Small intestine (tissue), 7 donors: ENCODE results near the gene GALNT7. TPM values are rescaled to one million over a fixed set of nuclear protein-coding genes. Genes with fewer than 3 reads are reported as not detected.
A peak's percentile ranks its signal among the peaks of the same experiment; 100 is the strongest.

ENCODE experiments used
- DNase-seq, 2 donors: peaks; one replicate each; pipeline versions ENCODE4 v3.0.0 to v3.0.0-alpha.2; 2013
- FAIRE-seq: peaks from 2 replicates; lab custom pipeline; 2012; peaks lifted over from hg19 to GRCh38; lab: Jason Lieb, UNC
- H3K27ac ChIP-seq, 3 donors: one replicate each; pipeline ENCODE4 v1.5.1; 2013; ENCODE audit warnings: low read length in 2 of 3, mild to moderate bottlenecking in 2 of 3, control low read depth in 1 of 3, inconsistent platforms in 1 of 3, low read depth in 1 of 3, moderate library complexity in 1 of 3
- H3K27me3 ChIP-seq, 3 donors: one replicate each; pipeline ENCODE4 v1.6.1; 2013; ENCODE audit warnings: low read length in 3 of 3, inconsistent platforms in 1 of 3; ENCODE audit not compliant: control insufficient read depth in 3 of 3, insufficient read depth in 3 of 3
- H3K36me3 ChIP-seq, 3 donors: one replicate each; pipeline ENCODE4 v1.6.1; 2013; ENCODE audit warnings: low read length in 3 of 3, inconsistent platforms in 1 of 3, low read depth in 1 of 3, mild to moderate bottlenecking in 1 of 3, moderate library complexity in 1 of 3; ENCODE audit not compliant: control insufficient read depth in 3 of 3, insufficient read depth in 2 of 3
- H3K4me1 ChIP-seq, 3 donors: one replicate each; pipeline ENCODE4 v1.6.1; 2013; ENCODE audit warnings: low read length in 2 of 3, inconsistent platforms in 1 of 3, low read depth in 1 of 3, mild to moderate bottlenecking in 1 of 3, moderate library complexity in 1 of 3; ENCODE audit not compliant: control insufficient read depth in 3 of 3, insufficient read depth in 2 of 3
- H3K4me3 ChIP-seq, 3 donors: one replicate each; pipeline ENCODE4 v1.5.1; 2013; ENCODE audit warnings: low read length in 3 of 3, control low read depth in 1 of 3, inconsistent platforms in 1 of 3, low read depth in 1 of 3, mild to moderate bottlenecking in 1 of 3, moderate library complexity in 1 of 3
- H3K9me3 ChIP-seq, 2 donors: one replicate each; pipeline ENCODE4 v1.6.1; 2013; ENCODE audit warnings: low read depth in 1 of 2, low read length in 1 of 2; ENCODE audit not compliant: control insufficient read depth in 2 of 2, insufficient read depth in 1 of 2
- WGBS, 3 donors: extraction: QIAGEN DNeasy Blood & Tissue Kit; methylation state at CpG; one replicate each; pipeline ENCODE4 v1.1.7; 2013; 5-methylcytosine and 5-hydroxymethylcytosine counted together
- polyA plus RNA-seq, 4 donors: library from polyadenylated mRNA; stranded (reverse) in 3 of 4; unstranded in 1 of 4; fragments of 200-250 nt in 3 of 4; fragments of 120-200 nt in 1 of 4; gene quantifications; one replicate each; pipeline versions ENCODE4 v1.2.1 to v1.2.3, GENCODE V29; 2013
- donor health status: healthy with polysubstance abuse.
- donor health status: control.
- donor health status: control.
- donor health status: Bipolar disorder and iron deficiency.
- donor health status: healthy.

GALNT7 gene
- polyA plus RNA-seq, 4 donors, result 10.0 to 58.4 (median 19.5) TPM

- Histone ChIP-seq H3K9me3 (peaks cover 0 to 7% of the 10 kb centered on the region in 2 donors), H3K27ac (no peak overlapping the region), H3K4me3 (no peak overlapping the region), H3K27me3 (no peaks in the 10 kb centered on the region), H3K36me3 (peaks cover 0 to 21% (median 0%) of the 10 kb centered on the region in 3 donors), H3K4me1 (peaks cover 0 to 3% (median 0%) of the 10 kb centered on the region in 3 donors)
- FAIRE-seq (no peak), DNase-seq (no peak)
- WGBS, 3 donors, result 92 to 100% (median 95%) methylated on average over 2 of the region's 2 CpGs
Observed at GRCh38 chr4:173205656-173206055, 37.0 kb downstream of the GALNT7 start.

DNA sequence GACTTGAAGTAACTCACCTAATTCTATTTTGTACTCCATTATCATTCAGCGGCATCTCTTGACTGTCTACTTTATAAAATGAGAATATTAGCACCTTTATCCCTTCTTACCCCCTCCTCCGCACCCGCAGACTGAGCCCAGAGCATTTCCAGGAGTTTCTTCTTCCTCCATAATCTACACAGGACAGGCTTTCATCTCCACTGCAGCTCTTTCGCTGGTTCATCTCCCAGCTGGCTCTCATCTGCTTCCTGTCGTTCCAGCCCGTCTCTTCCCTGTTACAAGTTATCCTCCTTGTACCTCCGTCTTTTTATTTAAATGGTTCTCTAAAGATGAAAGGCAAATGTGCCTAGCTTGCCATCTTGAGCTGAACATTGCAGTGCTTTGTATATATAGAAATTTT lies 39.8 kb downstream of the GALNT7 start:
- peaks cover 0 to 21% (median 0%) of the 10 kb centered on the region in 3 donors for H3K36me3 ChIP-seq
- no peak for FAIRE-seq
- no peak overlapping the region for H3K27ac ChIP-seq
- H3K4me1 ChIP-seq, result no peaks in the 10 kb centered on the region
- H3K9me3 ChIP-seq, result peaks cover 0 to 3% of the 10 kb centered on the region in 2 donors
- WGBS, 3 donors, result 92 to 98% (median 98%) methylated on average over 7 of the region's 7 CpGs
- DNase-seq, result no peak
- H3K27me3 ChIP-seq, result no peaks in the 10 kb centered on the region
- H3K4me3 ChIP-seq, result no peak overlapping the region

DNA sequence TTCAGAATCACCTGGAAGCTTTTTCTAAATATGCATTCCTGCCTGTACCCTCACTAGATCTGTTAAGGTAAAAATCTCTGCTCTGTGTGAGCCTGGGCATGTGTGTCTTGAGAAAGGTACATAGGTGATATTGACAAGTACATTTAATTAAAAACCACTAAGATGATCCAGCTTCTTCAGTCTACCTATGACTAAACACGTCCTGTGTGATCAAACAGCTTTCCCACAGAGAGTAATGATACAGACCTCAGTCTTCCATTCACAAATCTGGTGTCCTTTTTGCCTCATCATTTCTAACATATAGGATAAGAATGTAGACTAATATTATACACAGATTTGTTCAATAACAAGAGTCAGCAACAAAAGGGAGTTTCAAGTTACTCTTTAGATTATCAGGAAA lies 42.6 kb downstream of the GALNT7 start:
- WGBS, 3 donors, result 88 to 93% (median 93%) methylated on average over 1 of the region's 1 CpG
- Histone ChIP-seq H3K27ac (peak overlapping the region in 1 of 3 donors; percentile 24), H3K36me3 (peaks cover 0 to 8% (median 0%) of the 10 kb centered on the region in 3 donors), H3K4me3 (no peak overlapping the region), H3K9me3 (no peaks in the 10 kb centered on the region), H3K27me3 (no peaks in the 10 kb centered on the region), H3K4me1 (peaks cover 0 to 3% (median 0%) of the 10 kb centered on the region in 3 donors)
- FAIRE-seq, result no peak
- DNase-seq, result no peak

GRCh38 chr4:173211838-173212237 lies 43.2 kb downstream of the GALNT7 start:
- 4 to 46% (median 28%) methylated on average over 1 of the region's 1 CpG for WGBS, 3 donors
- peak; percentile 53 to 61 for DNase-seq
- FAIRE-seq, result no peak

GRCh38 chr4:173212379-173212778 lies 43.8 kb downstream of the GALNT7 start:
- H3K27ac ChIP-seq, result no peak overlapping the region
- peaks cover 0 to 3% (median 0%) of the 10 kb centered on the region in 3 donors for H3K4me1 ChIP-seq
- FAIRE-seq (no peak), DNase-seq (no peak)
- no peaks in the 10 kb centered on the region for H3K27me3 ChIP-seq
- H3K4me3 ChIP-seq, result no peak overlapping the region
- peaks cover 0 to 8% (median 0%) of the 10 kb centered on the region in 3 donors for H3K36me3 ChIP-seq
- H3K9me3 ChIP-seq, result no peaks in the 10 kb centered on the region
- WGBS, 3 donors, result 30 to 60% (median 59%) methylated on average over 1 of the region's 1 CpG

More at GRCh38 chr4:173211838-173212237, 43.2 kb downstream of the GALNT7 start:
- Histone ChIP-seq H3K9me3 (no peaks in the 10 kb centered on the region), H3K27me3 (no peaks in the 10 kb centered on the region), H3K4me1 (peaks cover 0 to 3% (median 0%) of the 10 kb centered on the region in 3 donors), H3K4me3 (no peak overlapping the region), H3K36me3 (peaks cover 0 to 8% (median 0%) of the 10 kb centered on the region in 3 donors), H3K27ac (peak overlapping the region in 1 of 3 donors; percentile 24)

- Histone ChIP-seq H3K9me3 (no peaks in the 10 kb centered on the region), H3K4me1 (peaks cover 0 to 3% (median 0%) of the 10 kb centered on the region in 3 donors), H3K27ac (no peak overlapping the region), H3K36me3 (peaks cover 0 to 8% (median 0%) of the 10 kb centered on the region in 3 donors), H3K27me3 (no peaks in the 10 kb centered on the region), H3K4me3 (no peak overlapping the region)
- DNase-seq, result no peak
- WGBS, 3 donors, result 80 to 90% (median 80%) methylated on average over 2 of the region's 2 CpGs
- FAIRE-seq, result no peak
Observed at GRCh38 chr4:173213296-173213695, 44.7 kb downstream of the GALNT7 start.

DNA sequence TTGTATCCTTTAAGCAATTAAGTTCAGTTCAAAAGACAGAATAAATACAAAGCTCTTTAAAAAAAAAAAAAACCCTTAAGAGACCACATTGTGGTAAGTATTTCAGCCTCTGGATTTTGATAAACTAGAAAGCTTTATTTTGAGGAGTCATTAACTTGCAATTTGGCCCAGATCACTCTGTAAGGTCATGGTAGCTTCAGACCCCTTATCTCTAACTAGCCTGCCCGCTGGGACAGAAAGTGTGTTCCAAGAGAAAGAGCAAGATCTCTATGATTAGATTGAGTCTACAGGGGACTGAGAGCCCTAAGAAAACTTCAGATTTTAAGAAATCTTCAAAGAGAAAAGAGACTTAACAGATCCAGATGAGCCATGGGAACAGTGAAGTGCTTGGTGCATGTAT lies 45.6 kb downstream of the GALNT7 start:
- no peak for FAIRE-seq
- WGBS, 3 donors, result 75 to 90% (median 80%) methylated on average over 1 of the region's 1 CpG
- peaks cover 0 to 3% (median 0%) of the 10 kb centered on the region in 3 donors for H3K4me1 ChIP-seq
- H3K4me3 ChIP-seq, result no peak overlapping the region
- H3K27ac ChIP-seq, result no peak overlapping the region
- no peaks in the 10 kb centered on the region for H3K27me3 ChIP-seq
- H3K9me3 ChIP-seq, result no peaks in the 10 kb centered on the region
- H3K36me3 ChIP-seq, result peaks cover 0 to 6% (median 0%) of the 10 kb centered on the region in 3 donors
- no peak for DNase-seq

- FAIRE-seq, result no peak
- WGBS, 3 donors, result 63 to 82% (median 78%) methylated on average over 2 of the region's 2 CpGs
- H3K4me1 ChIP-seq, result peaks cover 0 to 3% (median 0%) of the 10 kb centered on the region in 3 donors
- peaks cover 0 to 3% (median 0%) of the 10 kb centered on the region in 3 donors for H3K36me3 ChIP-seq
- DNase-seq, result no peak
- H3K9me3 ChIP-seq, result no peaks in the 10 kb centered on the region
- H3K27me3 ChIP-seq, result no peaks in the 10 kb centered on the region
- H3K27ac ChIP-seq, result no peak overlapping the region
- H3K4me3 ChIP-seq, result no peak overlapping the region
Observed at GRCh38 chr4:173214661-173215060, 46.0 kb downstream of the GALNT7 start.

- Histone ChIP-seq H3K4me1 (peaks cover 0 to 3% (median 0%) of the 10 kb centered on the region in 3 donors), H3K4me3 (no peak overlapping the region), H3K9me3 (no peaks in the 10 kb centered on the region), H3K27me3 (no peaks in the 10 kb centered on the region), H3K27ac (no peak overlapping the region), H3K36me3 (no peaks in the 10 kb centered on the region)
- 87 to 92% (median 90%) methylated on average over 1 of the region's 1 CpG for WGBS, 3 donors
- FAIRE-seq (no peak), DNase-seq (no peak)
Observed at GRCh38 chr4:173217075-173217474, 48.5 kb downstream of the GALNT7 start.
